ENCODE results near the gene NSG2.

DNA sequence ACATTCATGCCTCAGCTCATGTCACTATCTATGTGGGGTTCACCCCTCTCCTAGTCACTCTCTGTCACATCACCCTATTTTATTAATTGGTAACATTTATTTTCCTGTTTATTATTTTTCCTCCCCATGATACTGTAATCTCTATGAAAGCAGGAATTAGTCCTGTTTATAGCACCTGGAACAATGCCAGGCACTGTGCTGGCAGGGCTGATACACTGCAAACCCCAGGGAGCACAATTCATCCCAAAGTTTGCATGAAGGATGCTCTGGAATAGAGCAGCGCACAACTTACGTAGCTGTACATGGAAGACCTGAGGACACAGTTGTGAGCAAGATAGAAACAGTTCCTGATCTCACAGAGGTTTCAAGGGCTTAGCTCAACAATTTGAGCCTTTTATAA lies 103.2 kb downstream of the NSG2 start:
- TF ChIP-seq, protein P1, sequence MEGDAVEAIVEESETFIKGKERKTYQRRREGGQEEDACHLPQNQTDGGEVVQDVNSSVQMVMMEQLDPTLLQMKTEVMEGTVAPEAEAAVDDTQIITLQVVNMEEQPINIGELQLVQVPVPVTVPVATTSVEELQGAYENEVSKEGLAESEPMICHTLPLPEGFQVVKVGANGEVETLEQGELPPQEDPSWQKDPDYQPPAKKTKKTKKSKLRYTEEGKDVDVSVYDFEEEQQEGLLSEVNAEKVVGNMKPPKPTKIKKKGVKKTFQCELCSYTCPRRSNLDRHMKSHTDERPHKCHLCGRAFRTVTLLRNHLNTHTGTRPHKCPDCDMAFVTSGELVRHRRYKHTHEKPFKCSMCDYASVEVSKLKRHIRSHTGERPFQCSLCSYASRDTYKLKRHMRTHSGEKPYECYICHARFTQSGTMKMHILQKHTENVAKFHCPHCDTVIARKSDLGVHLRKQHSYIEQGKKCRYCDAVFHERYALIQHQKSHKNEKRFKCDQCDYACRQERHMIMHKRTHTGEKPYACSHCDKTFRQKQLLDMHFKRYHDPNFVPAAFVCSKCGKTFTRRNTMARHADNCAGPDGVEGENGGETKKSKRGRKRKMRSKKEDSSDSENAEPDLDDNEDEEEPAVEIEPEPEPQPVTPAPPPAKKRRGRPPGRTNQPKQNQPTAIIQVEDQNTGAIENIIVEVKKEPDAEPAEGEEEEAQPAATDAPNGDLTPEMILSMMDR (IDR thresholded peaks at IDR 0.05; ENCODE audit: low read depth, low read length, missing input control), result no peak
- TF ChIP-seq GABPA (IDR thresholded peaks at IDR 0.05 in 1 of 2, conservative IDR thresholded peaks at IDR 0.05 in 1 of 2) (no peak), TAF1 (conservative IDR thresholded peaks at IDR 0.05) (no peak), JUND (IDR thresholded peaks at IDR 0.05) (no peak), YY1 (IDR thresholded peaks at IDR 0.05) (no peak)
- TF ChIP-seq, protein P2, sequence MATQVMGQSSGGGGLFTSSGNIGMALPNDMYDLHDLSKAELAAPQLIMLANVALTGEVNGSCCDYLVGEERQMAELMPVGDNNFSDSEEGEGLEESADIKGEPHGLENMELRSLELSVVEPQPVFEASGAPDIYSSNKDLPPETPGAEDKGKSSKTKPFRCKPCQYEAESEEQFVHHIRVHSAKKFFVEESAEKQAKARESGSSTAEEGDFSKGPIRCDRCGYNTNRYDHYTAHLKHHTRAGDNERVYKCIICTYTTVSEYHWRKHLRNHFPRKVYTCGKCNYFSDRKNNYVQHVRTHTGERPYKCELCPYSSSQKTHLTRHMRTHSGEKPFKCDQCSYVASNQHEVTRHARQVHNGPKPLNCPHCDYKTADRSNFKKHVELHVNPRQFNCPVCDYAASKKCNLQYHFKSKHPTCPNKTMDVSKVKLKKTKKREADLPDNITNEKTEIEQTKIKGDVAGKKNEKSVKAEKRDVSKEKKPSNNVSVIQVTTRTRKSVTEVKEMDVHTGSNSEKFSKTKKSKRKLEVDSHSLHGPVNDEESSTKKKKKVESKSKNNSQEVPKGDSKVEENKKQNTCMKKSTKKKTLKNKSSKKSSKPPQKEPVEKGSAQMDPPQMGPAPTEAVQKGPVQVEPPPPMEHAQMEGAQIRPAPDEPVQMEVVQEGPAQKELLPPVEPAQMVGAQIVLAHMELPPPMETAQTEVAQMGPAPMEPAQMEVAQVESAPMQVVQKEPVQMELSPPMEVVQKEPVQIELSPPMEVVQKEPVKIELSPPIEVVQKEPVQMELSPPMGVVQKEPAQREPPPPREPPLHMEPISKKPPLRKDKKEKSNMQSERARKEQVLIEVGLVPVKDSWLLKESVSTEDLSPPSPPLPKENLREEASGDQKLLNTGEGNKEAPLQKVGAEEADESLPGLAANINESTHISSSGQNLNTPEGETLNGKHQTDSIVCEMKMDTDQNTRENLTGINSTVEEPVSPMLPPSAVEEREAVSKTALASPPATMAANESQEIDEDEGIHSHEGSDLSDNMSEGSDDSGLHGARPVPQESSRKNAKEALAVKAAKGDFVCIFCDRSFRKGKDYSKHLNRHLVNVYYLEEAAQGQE (IDR thresholded peaks at IDR 0.05), result no peak
